ENCODE results near the gene MORN5.
"Not testable (repeated sequence)": the region's sequence is repeated elsewhere in the genome, so short reads cannot be mapped to it uniquely, and the experiment has no call there.

MORN5 gene

GRCh38 chr9:122159026-122159924, at the start of gene MORN5, which contains the start of gene NDUFA8:
MORN5 (plus strand) TSS chr9:122159908; CDS start chr9:122159973, 65 bp downstream.
NDUFA8 (minus strand) TSS chr9:122159779; CDS start chr9:122159677, 102 bp downstream.
- DNase-seq (ENCODE audit: low read depth): peak; percentile 93

- no peak for DNase-seq (ENCODE audit: low read depth)
These were observed 49.4 kb upstream of the MORN5 start for GRCh38 chr9:122110100-122110833.

GRCh38 chr9:122111413-122112085, 48.2 kb upstream of the MORN5 start:
- no peak for DNase-seq (ENCODE audit: low read depth)

DNA sequence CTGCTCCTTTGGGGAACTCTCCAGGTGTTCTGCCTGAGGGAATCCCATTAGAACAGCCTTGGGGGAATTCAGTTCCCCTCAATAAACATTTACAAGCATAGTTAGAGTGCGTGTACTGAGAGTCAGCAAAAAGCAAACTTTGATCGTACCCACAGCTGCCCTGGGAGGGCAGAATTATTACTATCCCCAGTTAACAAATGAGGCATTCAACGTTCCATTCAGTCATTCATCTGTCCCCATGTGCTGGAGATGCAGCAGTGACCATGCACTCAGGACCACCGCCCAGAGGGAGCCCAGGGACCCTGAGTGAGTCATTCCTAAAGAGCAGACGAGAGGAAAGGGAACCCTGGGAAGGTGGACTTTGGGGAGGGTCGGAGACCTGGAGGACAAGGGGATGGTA, 47.5 kb upstream of the MORN5 start:
- no peak for DNase-seq (ENCODE audit: low read depth)

- no peak for DNase-seq (ENCODE audit: low read depth)
These were observed 46.1 kb upstream of the MORN5 start for GRCh38 chr9:122113574-122113973.

DNA sequence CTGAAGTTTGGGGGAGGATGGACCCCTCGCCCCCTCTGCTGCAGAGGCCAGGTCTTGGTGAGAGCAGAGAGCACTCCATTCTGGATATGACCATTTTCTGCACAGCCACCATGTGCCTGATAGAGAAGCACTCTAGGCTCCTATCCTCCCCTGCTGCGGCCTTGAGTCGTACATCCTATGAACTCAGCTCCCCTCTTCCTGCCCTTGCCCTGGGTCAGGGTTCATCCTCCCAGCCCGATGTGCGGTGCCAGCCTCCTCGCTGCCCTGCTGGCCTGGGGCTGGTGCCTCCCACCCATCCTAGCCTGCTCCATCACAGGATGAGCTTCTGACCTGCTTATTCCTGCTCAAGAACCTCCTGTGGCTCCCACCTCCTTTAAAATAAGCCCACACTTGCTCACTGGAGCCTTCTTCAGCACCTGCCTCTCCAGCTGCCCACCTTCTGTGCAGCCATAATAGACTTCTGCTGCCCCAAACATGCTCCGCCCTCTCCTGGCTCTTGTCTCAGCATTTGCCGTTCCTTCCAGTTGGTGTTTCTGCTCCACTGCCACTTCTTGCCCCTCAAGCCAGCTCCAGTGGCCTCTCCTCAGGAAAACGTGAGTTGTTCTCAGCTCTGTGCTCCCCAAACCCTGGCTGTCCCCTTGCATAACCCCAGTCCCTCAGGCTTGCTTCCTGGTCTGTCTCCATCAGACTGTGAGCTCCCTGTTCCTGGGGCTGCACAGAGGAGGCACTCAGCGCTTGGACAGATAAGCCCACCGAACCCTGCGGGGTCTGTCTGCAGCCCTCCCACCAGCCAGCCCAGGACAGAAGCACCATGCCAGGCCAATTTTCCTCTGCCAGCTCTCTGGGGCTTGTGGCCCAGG, 44.3 kb upstream of the MORN5 start:
- no peak for DNase-seq (ENCODE audit: low read depth)

DNA sequence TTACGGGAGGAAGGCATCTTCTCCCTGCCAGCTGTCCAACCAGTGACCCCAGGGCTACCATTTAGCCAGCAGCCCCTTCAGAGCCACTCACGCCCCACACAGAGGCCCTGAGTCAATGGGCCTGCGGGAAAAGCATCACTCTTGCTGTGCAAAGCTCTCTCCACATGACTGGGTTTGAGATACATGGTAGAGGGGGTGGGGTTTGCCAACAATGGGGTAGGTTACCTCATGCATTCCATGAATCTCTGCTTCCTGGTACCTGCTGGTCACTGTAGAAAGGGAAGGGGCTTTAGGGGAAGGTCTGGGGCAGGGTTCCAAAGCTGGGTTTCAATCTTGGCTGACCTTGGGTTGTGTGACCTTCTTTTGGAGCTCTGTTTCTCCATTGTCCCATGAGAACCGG, 43.7 kb upstream of the MORN5 start:
- DNase-seq (ENCODE audit: low read depth): no peak

DNA sequence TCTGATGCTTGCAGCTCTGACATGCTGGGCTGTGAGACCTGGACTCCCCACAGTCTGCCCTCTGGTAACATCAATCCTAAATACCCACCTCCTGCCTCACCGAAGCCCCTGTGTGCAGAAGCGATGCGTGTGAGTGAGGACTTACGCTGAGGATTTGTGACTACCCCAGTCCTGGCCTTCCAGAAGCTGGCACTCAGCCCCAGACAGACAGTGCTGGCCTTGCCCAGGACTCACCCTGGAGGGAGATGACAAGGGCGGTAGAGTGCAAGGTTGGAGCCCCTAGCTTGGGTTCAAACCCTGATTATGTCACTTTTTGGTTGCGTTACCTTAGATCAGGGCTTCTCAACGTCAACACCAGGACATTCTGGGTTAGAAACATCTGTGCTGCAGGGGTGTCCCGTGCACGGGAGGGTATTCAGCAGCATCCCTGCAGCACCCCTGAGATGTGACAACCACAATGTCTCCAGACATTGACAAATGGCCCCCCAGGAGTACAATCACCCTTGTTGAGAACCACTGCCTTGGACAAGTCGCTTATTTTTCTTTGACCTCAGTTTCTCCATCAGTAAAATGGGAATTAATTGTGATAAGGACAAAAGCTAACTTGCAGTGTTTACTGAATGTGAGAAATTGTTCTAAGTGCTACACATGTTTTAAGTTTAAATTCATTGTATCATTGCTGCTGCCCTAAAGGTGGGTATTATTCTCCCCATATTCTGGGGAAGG, 43.1 kb upstream of the MORN5 start:
- DNase-seq (ENCODE audit: low read depth): no peak

DNA sequence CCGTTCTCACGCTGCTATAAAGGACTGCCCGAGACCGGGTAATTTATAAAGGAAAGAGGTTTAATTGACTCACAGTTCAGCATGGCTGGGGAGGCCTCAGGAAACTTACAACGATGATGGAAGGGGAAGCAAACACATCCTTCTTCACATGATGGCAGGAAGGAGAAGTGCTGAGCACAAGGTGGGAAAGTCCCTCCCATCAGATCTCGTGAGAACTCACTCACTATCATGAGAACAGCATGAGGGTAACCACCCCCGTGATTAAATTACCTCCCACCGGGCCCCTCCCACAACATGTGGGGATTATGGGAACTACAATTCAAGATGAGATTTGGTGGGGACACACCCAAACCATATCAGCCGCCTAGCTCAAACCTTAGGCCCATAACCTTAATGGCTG, 42.5 kb upstream of the MORN5 start:
- not testable (repeated sequence) for DNase-seq (ENCODE audit: low read depth)

DNA sequence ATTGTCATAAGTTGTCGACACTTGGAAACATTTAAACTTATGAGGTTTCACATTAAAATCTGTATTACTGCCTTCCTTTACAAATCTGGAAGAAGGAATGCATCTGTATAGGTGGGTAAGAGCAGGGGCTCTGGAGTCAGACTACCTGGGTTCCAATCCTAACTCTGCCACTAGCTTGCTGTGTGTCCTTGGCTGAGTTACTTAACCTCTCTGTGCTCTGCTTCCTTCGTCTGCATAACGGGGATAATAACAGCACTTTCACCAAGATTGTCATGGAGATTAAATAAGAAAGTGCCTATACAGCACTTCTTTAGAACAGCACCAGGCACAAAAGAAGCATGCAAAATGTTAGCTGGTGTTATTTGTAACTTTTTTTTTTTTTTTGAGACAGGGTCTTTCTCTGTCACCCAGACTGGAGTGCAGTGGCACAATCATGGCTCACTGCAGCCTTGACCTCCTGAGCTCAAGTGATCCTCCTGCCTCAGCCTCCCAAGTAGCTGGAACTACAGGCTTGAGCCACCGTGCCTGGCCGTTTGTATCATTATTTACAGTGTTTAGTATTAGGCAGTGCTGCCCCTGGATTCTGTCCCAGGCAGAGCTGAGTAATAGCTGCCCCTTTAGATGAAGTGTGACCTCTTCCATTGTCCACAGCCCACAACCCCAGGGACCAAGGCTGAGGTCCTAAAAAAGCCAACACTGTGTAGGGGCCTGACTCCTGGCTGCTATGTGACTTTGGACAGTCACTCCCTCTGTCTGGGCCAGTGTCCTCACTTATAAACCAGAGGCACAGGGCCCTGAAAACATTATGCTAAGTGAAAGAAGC, 41.2 kb upstream of the MORN5 start:
- DNase-seq (ENCODE audit: low read depth): no peak

GRCh38 chr9:122119166-122119521, 40.6 kb upstream of the MORN5 start:
- DNase-seq (ENCODE audit: low read depth): no peak

- DNase-seq (ENCODE audit: low read depth): no peak
These were observed 40.0 kb upstream of the MORN5 start for GRCh38 chr9:122119721-122120120.

GRCh38 chr9:122120316-122121071, 39.2 kb upstream of the MORN5 start:
- DNase-seq (ENCODE audit: low read depth): no peak

DNA sequence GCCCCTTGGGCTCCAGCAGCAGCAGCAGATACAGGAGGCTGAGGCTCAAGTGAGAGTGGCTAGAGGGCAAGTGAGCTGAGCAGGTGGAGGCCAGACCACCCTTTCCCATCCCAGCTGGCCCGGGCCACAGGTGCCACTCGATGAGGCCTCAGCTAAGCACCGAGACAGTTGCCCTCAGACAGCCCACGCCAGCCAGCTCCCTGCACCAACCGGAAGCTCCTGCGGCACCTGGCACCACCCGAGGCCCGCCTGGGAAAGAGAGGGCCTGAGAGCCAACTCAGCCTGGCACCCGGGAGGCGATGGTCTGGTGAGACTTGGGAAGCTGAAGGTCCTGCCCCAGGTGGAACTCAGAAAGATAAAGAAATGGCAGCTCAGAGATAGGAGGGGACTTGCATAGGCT, 38.3 kb upstream of the MORN5 start:
- no peak for DNase-seq (ENCODE audit: low read depth)

GRCh38 chr9:122121931-122122330, 37.8 kb upstream of the MORN5 start:
- DNase-seq (ENCODE audit: low read depth): no peak

- DNase-seq (ENCODE audit: low read depth): no peak
These were observed 37.2 kb upstream of the MORN5 start for GRCh38 chr9:122122468-122122867.

GRCh38 chr9:122122903-122123632, 36.6 kb upstream of the MORN5 start:
- peak; percentile 50 for DNase-seq (ENCODE audit: low read depth)

GRCh38 chr9:122124048-122124447, 35.7 kb upstream of the MORN5 start:
- DNase-seq (ENCODE audit: low read depth): no peak

GRCh38 chr9:122124528-122124927, 35.2 kb upstream of the MORN5 start:
- DNase-seq (ENCODE audit: low read depth): no peak
